ENCODE measurements around the gene USP9X.
"Not testable (repeated sequence)": the region's sequence is repeated elsewhere in the genome, so short reads cannot be mapped to it uniquely, and the experiment has no call there.

Gene USP9X

DNA sequence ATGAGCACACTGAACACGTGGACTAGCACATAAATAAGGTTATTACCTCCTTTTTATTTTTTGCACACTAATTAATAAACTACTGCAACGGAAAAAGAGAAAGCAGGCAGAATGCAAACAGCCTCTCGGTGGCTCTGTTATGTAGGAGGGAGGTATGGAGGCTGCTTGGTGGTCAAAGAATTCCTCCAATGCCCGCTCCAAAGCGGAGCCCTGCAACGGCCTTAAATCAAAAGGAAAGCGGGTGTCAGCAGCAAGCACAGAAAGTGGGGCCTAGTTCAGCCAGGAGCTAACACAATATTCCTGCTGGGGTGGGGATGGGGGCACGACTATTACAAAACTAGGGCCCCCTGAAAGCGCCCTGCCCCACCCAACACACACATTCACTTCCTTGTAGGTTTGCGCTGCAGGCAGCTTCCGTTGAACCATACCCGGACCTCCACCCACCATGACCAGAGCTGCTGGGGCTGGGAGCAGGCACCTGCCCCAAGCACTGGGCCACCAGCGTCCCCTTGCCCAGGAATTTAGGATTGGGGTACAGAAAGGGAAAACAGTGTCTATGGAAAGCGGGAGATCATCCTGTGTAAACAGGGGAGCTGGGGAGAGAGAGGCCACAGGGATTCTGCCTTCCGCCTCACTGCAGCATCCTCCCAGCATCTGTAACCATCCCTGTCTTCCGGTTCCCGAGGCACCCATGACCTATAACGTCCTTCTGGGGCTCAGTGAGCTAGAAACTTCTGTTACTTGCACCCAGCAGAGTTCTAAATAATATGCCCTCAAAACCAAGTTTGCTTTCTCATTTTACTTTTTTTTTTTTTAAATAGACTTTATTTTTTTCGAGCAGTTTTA is 191.6 kb downstream of the USP9X start:
- in situ Hi-C loops (cut with HindIII; ENCODE audit: low sequenced_read_pairs) = no loop called here

DNA sequence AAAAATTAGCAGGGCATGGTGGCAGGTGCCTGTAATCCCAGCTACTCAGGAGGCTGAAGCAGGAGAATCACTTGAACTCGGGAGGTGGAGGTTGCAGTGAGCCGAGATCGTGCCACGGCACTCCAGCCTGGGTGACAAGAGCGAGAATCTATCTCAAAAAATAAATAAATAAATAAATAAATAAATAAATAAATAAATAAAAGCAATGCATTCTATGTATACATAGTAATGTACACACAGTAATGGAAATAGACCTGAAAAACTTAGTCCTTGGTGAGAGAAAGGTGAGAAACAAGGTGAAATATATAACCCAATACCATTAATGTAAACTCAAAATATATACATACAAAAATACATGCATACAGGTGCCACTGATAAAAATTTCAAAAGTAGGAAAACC is 197.1 kb downstream of the USP9X start:
- in situ Hi-C loops (cut with HindIII; ENCODE audit: low sequenced_read_pairs) = not testable (repeated sequence)

DNA sequence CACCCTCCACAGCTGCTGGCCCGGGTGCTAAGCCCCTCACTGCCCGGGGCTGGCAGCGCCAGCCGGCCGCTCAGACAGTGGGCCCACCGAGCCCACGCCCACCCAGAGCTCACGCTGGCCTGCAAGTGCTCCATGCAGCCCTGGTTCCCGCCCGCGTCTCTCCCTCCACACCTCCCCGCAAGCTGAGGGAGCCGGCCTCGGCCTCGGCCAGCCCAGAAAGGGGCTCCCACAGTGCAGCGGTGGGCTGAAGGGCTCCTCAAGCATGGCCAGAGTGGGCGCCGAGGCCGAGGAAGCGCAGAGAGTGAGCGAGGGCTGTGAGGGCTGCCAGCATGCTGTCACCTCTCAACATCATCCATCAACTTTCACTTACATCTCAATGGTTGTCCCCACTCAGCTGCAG is 200.7 kb downstream of the USP9X start:
- in situ Hi-C loops (cut with HindIII; ENCODE audit: low sequenced_read_pairs) = not testable (repeated sequence)

Data from DLD1 (cell line).